HepG2 (cell line): Measurements from ENCODE around the gene ZNF318. TPM values are rescaled to one million over a fixed set of nuclear protein-coding genes. Genes with fewer than 3 reads are reported as not detected.

Source experiments
- DRAP1 ChIP-seq: IDR thresholded peaks from 2 replicates; pipeline ENCODE4 v1.6.1; 2016; ENCODE audit warnings: missing genetic modification reagents, missing compliant biosample characterization
- EEA1 ChIP-seq: sonication (generic); formaldehyde crosslinking; IDR thresholded peaks from 2 replicates; pipeline ENCODE4 v1.5.1; 2020; ENCODE audit warnings: mild to moderate bottlenecking, missing genetic modification reagents, borderline replicate concordance
- ETV6 ChIP-seq: sonication (generic); formaldehyde crosslinking; conservative IDR thresholded peaks from 2 replicates; pipeline ENCODE4 v1.4.0; 2020; ENCODE audit warnings: missing genetic modification reagents
- FUBP1 ChIP-seq: sonication (generic); formaldehyde crosslinking; IDR thresholded peaks from 2 replicates; pipeline ENCODE4 v1.5.1; 2020; ENCODE audit warnings: missing genetic modification reagents, mild to moderate bottlenecking, borderline replicate concordance
- HBP1 ChIP-seq: IDR thresholded peaks from 2 replicates; pipeline ENCODE4 v1.6.1; 2016; ENCODE audit warnings: low read depth, control low read depth
- HNF4G ChIP-seq, 2 experiments: sonication (generic) in 1 of 2; formaldehyde crosslinking in 1 of 2; IDR thresholded peaks; 2 replicates each; pipeline versions ENCODE4 v1.4.0 to v1.6.1; 2011 to 2020; ENCODE audit warnings: borderline replicate concordance in 2 of 2, low read depth in 2 of 2, mild to moderate bottlenecking in 2 of 2, low read length in 1 of 2, missing genetic modification reagents in 1 of 2, moderate library complexity in 1 of 2
- JUNB ChIP-seq: sonication (generic); formaldehyde crosslinking; IDR thresholded peaks from 2 replicates; pipeline ENCODE4 v1.8.0; 2022; ENCODE audit warnings: missing genetic modification reagents, mild to moderate bottlenecking, borderline replicate concordance
- MNT ChIP-seq: fragments of 450-650 bp; IDR thresholded peaks from 2 replicates; pipeline ENCODE4 v1.6.1; 2016
- NFATC3 ChIP-seq: sonication (generic); formaldehyde crosslinking; IDR thresholded peaks from 2 replicates; pipeline ENCODE4 v1.5.1; 2020; ENCODE audit warnings: mild to moderate bottlenecking, missing genetic modification reagents
- PCBP1 ChIP-seq: fragments of 200-400 bp; formaldehyde crosslinking; IDR thresholded peaks from 2 replicates; pipeline ENCODE4 v1.6.1; 2017; ENCODE audit warnings: mild to moderate bottlenecking, low read depth, low read length, borderline replicate concordance
- RBM39 ChIP-seq: fragments of 200-400 bp; formaldehyde crosslinking; IDR thresholded peaks from one replicate; pipeline ENCODE4 v1.6.1; 2018; ENCODE audit warnings: antibody characterized with exemption, mild to moderate bottlenecking, low read depth, low read length; ENCODE audit not compliant: poor library complexity, severe bottlenecking
- RXRA ChIP-seq: sonication (generic); formaldehyde crosslinking; IDR thresholded peaks from 2 replicates; pipeline ENCODE4 v1.5.1; 2020; ENCODE audit warnings: missing genetic modification reagents
- SP2 ChIP-seq: sonication (generic); formaldehyde crosslinking; IDR thresholded peaks from 2 replicates; pipeline ENCODE4 v1.5.1; 2020; ENCODE audit warnings: mild to moderate bottlenecking, missing genetic modification reagents
- THAP11 ChIP-seq: IDR thresholded peaks from 2 replicates; pipeline ENCODE4 v1.6.1; 2016; ENCODE audit warnings: missing biosample characterization, missing genetic modification reagents
- ZNF136 ChIP-seq: sonication (generic); formaldehyde crosslinking; IDR thresholded peaks from 2 replicates; pipeline ENCODE4 v1.8.1; 2022; ENCODE audit warnings: low read depth, mild to moderate bottlenecking, moderate library complexity, missing genetic modification reagents
- ZNF382 ChIP-seq: sonication (generic); formaldehyde crosslinking; IDR thresholded peaks from 2 replicates; pipeline ENCODE4 v1.5.0; 2020; ENCODE audit warnings: missing genetic modification reagents, mild to moderate bottlenecking, borderline replicate concordance
- ZNF44 ChIP-seq: sonication (generic); formaldehyde crosslinking; IDR thresholded peaks from 2 replicates; pipeline ENCODE4 v1.5.1; 2020; ENCODE audit warnings: mild to moderate bottlenecking, missing genetic modification reagents
- ZNF451 ChIP-seq: sonication (generic); formaldehyde crosslinking; IDR thresholded peaks from 2 replicates; pipeline ENCODE4 v1.5.0; 2020; ENCODE audit warnings: mild to moderate bottlenecking, missing genetic modification reagents
- ZNF878 ChIP-seq: sonication (generic); formaldehyde crosslinking; IDR thresholded peaks from 2 replicates; pipeline ENCODE4 v1.8.1; 2023; ENCODE audit warnings: mild to moderate bottlenecking, missing genetic modification reagents, moderate library complexity
- ZSCAN29 ChIP-seq: sonication (generic); formaldehyde crosslinking; conservative IDR thresholded peaks from 2 replicates; pipeline ENCODE4 v1.4.0; 2020; ENCODE audit warnings: mild to moderate bottlenecking, missing genetic modification reagents
- polyA plus RNA-seq, 8 experiments: library from polyadenylated mRNA; depleted of rRNA in 3 of 8; stranded (reverse) in 7 of 8; unstranded in 1 of 8; fragments of >200 nt; fragmentation: Illumina TruSeq in 4 of 8; extraction: Trizol in 4 of 8; gene quantifications; 2 replicates each; pipeline versions ENCODE4 v1.2.1 to v1.2.3, GENCODE V29; 2011 to 2016; ENCODE audit warnings: low read depth in 4 of 8, missing spikeins in 1 of 8, mixed read lengths in 1 of 8; ENCODE audit not compliant: insufficient read depth in 1 of 8
- total RNA-seq, 5 experiments: library from RNA; depleted of rRNA; stranded (reverse); fragments of >200 nt; fragmentation: Illumina TruSeq; extraction: Trizol; gene quantifications; 2 replicates each; pipeline ENCODE4 v1.2.3, GENCODE V29; 2016; ENCODE audit warnings: low read depth in 1 of 5

ZNF318 gene
- total and polyA plus RNA-seq, 2 of the 13 experiments (the other 11 are each of a cell fraction or from before 2014, with no cell fraction given) = 13.0 to 14.5 TPM

GRCh38 chr6:43368259-43369160, 937 bp downstream of the ZNF318 start (continued):
- TF ChIP-seq FUBP1 (CRISPR knock-in tag) (0 out of 2 replicates have a peak, but pooled peaks have one; percentile 41), ZSCAN29 (CRISPR knock-in tag) (no peak), NFATC3 (peak; percentile 21; the same call in 1 of the 2 replicates), PCBP1 (0 out of 2 replicates have a peak, but pooled peaks have one; percentile 60), DRAP1 (CRISPR knock-in tag) (no peak), EEA1 (0 out of 2 replicates have a peak, but pooled peaks have one; percentile 46), ETV6 (CRISPR knock-in tag) (0 out of 2 replicates have a peak, but pooled peaks have one; percentile 6), HNF4G (IDR thresholded peaks at IDR 0.05; ENCODE audit: borderline replicate concordance, low read depth, low read length) (no peak), HNF4G (CRISPR knock-in tag; IDR thresholded peaks at IDR 0.05; ENCODE audit: borderline replicate concordance, low read depth) (0 out of 2 replicates have a peak, but pooled peaks have one; percentile 26), ZNF44 (CRISPR knock-in tag) (no peak), ZNF878 (CRISPR knock-in tag) (no peak), RXRA (CRISPR knock-in tag) (peak; percentile 24; the same call in 1 of the 2 replicates), MNT (no peak), JUNB (CRISPR knock-in tag) (no peak), SP2 (no peak; the same call in 1 of the 2 replicates), ZNF451 (CRISPR knock-in tag) (peak; percentile 66; the same call in 1 of the 2 replicates), RBM39 (no peak), THAP11 (CRISPR knock-in tag) (peak; percentile 11; the same call in 1 of the 2 replicates), HBP1 (0 out of 2 replicates have a peak, but pooled peaks have one; percentile 63), ZNF136 (CRISPR knock-in tag) (no peak), ZNF382 (CRISPR knock-in tag) (no peak)
